CD4-positive, CD25-positive, alpha-beta regulatory T cell (primary cell): ENCODE data around the gene RHBG. TPM values are rescaled to one million over a fixed set of nuclear protein-coding genes. Genes with fewer than 3 reads are reported as not detected.
"Not testable (repeated sequence)": the region's sequence is repeated elsewhere in the genome, so short reads cannot be mapped to it uniquely, and the experiment has no call there.

Experiments used
- ATAC-seq, 2 donors: fragments of 150-1000 bp; cut with Tn5 transposase; one replicate each; pipeline ENCODE4 v1.10.0; 2021; ENCODE audit warnings: low read depth in 2 of 2, moderate number of reproducible peaks in 2 of 2, moderate library complexity in 1 of 2
- DNase-seq, 3 donors: peaks; one replicate each; pipeline versions ENCODE4 v3.0.0 to v3.0.0-alpha.2; 2012 to 2022; ENCODE audit warnings: mixed read lengths in 1 of 3
- H3K27ac ChIP-seq: one replicate; pipeline ENCODE4 v1.7.0; 2013; ENCODE audit warnings: mild to moderate bottlenecking, low read length; ENCODE audit not compliant: insufficient read depth, poor library complexity, severe bottlenecking
- H3K27me3 ChIP-seq: one replicate; pipeline ENCODE4 v1.7.0; 2013; ENCODE audit warnings: low read length; ENCODE audit not compliant: control insufficient read depth, insufficient read depth
- H3K36me3 ChIP-seq: one replicate; pipeline ENCODE4 v1.7.0; 2013; ENCODE audit warnings: mild to moderate bottlenecking, low read length, moderate library complexity; ENCODE audit not compliant: control insufficient read depth, insufficient read depth
- H3K4me1 ChIP-seq: 2 replicates; pipeline ENCODE4 v1.7.0; 2013; ENCODE audit warnings: mild to moderate bottlenecking, low read length; ENCODE audit not compliant: insufficient read depth, control insufficient read depth, poor library complexity, severe bottlenecking
- H3K4me3 ChIP-seq: one replicate; pipeline ENCODE4 v1.7.0; 2013; ENCODE audit warnings: low read depth, mild to moderate bottlenecking, low read length, moderate library complexity
- H3K9me3 ChIP-seq, 2 experiments: 1 replicate in 1 of 2; 2 replicates in 1 of 2; pipeline ENCODE4 v1.7.0; 2013; ENCODE audit warnings: low read length in 2 of 2, mild to moderate bottlenecking in 1 of 2, moderate library complexity in 1 of 2; ENCODE audit not compliant: control insufficient read depth in 2 of 2
- H3K27ac Mint-ChIP-seq, 3 donors: one replicate each; pipeline ENCODE4 v1.8.0; 2020 to 2022; ENCODE audit warnings: mild to moderate bottlenecking in 3 of 3, mixed read lengths in 3 of 3, moderate library complexity in 2 of 3
- H3K27me3 Mint-ChIP-seq: one replicate; pipeline ENCODE4 v1.8.0; 2022; ENCODE audit warnings: mild to moderate bottlenecking, mixed read lengths
- H3K36me3 Mint-ChIP-seq: one replicate; pipeline ENCODE4 v1.8.0; 2020; ENCODE audit warnings: mixed read lengths
- H3K4me1 Mint-ChIP-seq, 4 donors: one replicate each; pipeline ENCODE4 v1.8.0; 2020 to 2022; ENCODE audit warnings: mixed read lengths in 4 of 4, mild to moderate bottlenecking in 1 of 4
- H3K4me3 Mint-ChIP-seq, 4 donors: one replicate each; pipeline ENCODE4 v1.8.0; 2020 to 2022; ENCODE audit warnings: mild to moderate bottlenecking in 4 of 4, mixed read lengths in 4 of 4, moderate library complexity in 3 of 4
- H3K9me3 Mint-ChIP-seq, 7 donors: one replicate each; pipeline ENCODE4 v1.8.0; 2020 to 2022; ENCODE audit warnings: mixed read lengths in 7 of 7, mild to moderate bottlenecking in 3 of 7, moderate library complexity in 2 of 7
- polyA plus RNA-seq, 4 donors: library from polyadenylated mRNA; unstranded; fragments of 300-500 nt; fragmentation: Illumina TruSeq; gene quantifications; one replicate each; pipeline ENCODE4 v1.2.3, GENCODE V29; 2021
- total RNA-seq: library from RNA; stranded (reverse); gene quantifications from one replicate; pipeline ENCODE4 v1.2.3, GENCODE V29; 2022

RHBG gene
- total and polyA plus RNA-seq, 5 donors from 2014 or later = not detected

DNA sequence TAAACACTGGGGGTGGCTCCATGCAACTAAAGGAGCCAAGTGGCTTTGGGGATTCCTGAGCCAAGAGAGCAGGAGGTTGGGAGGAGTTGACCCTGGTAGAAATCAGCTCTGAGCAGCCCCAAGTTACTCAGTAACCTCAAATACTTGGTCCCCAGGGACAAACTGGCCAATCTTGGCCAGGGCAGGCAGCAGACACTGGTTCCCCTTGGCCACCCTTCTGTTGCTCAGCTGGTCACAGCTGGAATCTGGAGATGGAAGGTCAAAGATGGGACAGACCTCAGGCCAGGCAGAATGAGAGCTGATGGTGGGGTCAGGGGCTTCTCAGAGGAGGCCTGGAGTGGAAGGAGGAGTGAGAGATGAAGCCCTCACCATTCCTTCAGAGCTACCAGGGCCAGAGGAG, 3.3 kb upstream of the RHBG start:
- peaks cover 6% of the 10 kb centered on the region for H3K27me3 ChIP-seq
- no peak overlapping the region for H3K4me3 ChIP-seq
- H3K9me3 Mint-ChIP-seq = peaks cover 0 to 4% (median 0%) of the 10 kb centered on the region in 7 donors
- DNase-seq (no peak), ATAC-seq (no peak)
- H3K9me3 ChIP-seq = no peaks in the 10 kb centered on the region
- H3K27me3 Mint-ChIP-seq = peaks cover 57% of the 10 kb centered on the region
- H3K36me3 ChIP-seq = no peaks in the 10 kb centered on the region
- peaks cover under 1% of the 10 kb centered on the region for H3K36me3 Mint-ChIP-seq
- no peak overlapping the region for H3K27ac Mint-ChIP-seq
- H3K4me1 ChIP-seq = peaks cover 5% of the 10 kb centered on the region
- H3K27ac ChIP-seq = no peak overlapping the region
- H3K4me1 Mint-ChIP-seq = peaks cover 0 to 7% (median 2%) of the 10 kb centered on the region in 4 donors
- H3K4me3 Mint-ChIP-seq = no peak overlapping the region

DNA sequence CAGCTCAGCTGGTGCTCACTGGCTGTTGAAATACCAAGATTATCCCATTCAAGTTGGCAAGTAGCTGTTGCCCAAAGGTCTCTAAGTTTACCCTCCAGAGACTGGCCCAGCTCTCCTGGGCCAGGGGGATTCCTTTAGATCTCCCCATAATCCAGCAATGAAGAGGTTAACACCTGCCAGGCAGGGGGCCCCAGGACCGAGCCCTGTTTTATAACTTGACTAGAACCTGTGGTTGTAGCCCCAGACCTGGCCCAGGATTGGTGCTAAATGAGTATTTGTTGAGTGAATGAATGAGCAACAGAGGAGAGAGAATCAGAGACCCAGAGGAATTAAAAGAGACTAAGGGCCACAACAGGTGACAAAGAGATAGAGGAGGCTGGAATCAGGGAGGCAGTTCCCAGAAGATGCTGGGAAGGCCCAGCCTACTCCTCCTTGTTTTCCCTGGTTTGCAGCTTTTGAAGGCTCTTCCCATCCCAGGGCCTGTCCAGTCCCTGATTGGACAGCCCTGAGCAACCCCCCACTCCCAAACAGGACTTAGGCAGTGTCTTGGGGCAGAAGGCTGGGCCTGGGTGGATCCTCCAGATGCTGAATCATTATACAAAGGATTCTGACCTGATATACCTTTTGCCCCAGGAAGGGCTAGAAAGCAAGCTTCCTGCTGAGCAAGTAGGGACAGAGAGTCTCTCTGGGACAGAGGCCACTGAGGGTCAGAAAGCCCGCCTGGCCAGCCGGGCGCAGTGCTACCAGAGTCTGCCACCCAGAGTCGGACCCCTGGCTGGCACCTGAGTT, 2.4 kb upstream of the RHBG start:
- peaks cover 0 to 4% (median 0%) of the 10 kb centered on the region in 7 donors for H3K9me3 Mint-ChIP-seq
- no peaks in the 10 kb centered on the region for H3K36me3 Mint-ChIP-seq
- peaks cover 0 to 7% (median 2%) of the 10 kb centered on the region in 4 donors for H3K4me1 Mint-ChIP-seq
- H3K36me3 ChIP-seq = no peaks in the 10 kb centered on the region
- H3K27me3 Mint-ChIP-seq = peaks cover 65% of the 10 kb centered on the region
- peaks cover 5% of the 10 kb centered on the region for H3K4me1 ChIP-seq
- no peaks in the 10 kb centered on the region for H3K9me3 ChIP-seq
- DNase-seq = no peak
- H3K27ac Mint-ChIP-seq = no peak overlapping the region
- H3K27me3 ChIP-seq = peaks cover 10% of the 10 kb centered on the region
- no peak for ATAC-seq
- no peak overlapping the region for H3K4me3 ChIP-seq
- no peak overlapping the region for H3K27ac ChIP-seq
- H3K4me3 Mint-ChIP-seq = no peak overlapping the region

DNA sequence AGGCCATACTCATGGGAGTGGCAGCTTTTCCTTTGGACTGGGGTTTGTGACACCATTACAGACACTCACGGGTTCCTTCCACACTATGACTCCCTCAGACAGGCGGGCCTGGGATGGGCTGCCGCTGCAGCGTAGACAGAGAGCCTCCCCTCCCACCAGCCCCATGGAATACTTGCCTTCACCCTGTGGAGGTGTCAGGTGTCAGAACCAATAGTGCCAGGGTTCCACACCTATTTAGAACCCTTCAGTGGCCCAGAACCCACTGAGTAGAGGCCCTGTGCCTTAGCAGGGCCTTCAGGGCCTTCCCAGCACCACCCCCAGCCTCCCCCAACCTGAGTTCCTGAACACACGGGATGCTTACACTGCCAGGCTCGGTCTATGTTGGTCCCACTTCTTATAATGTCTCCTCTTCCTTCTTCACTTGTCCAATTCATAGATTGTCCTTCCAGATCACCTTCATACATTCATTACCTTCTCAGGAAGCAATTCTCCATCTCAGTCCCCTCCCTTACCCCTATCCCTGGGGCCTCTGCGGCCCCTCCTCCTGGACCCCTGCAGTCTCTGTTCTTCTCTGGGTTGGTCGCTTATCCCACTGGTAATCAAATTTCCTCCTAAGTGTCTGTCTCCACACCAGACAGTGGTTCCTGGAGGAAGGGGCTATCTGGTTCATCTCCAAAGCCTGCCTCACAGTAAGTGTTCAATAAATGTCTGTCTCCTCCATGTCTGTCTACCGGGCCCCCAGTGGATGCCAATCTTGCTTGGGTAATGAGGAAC, 1.4 kb upstream of the RHBG start:
- H3K27me3 Mint-ChIP-seq = peaks cover 75% of the 10 kb centered on the region
- Histone ChIP-seq H3K9me3 (no peaks in the 10 kb centered on the region), H3K27ac (no peak overlapping the region), H3K27me3 (peaks cover 12% of the 10 kb centered on the region), H3K4me1 (peaks cover 5% of the 10 kb centered on the region), H3K4me3 (no peak overlapping the region), H3K36me3 (no peaks in the 10 kb centered on the region)
- H3K9me3 Mint-ChIP-seq = peaks cover 0 to 4% (median 0%) of the 10 kb centered on the region in 7 donors
- no peak for DNase-seq
- no peak for ATAC-seq
- peaks cover 0 to 7% (median 2%) of the 10 kb centered on the region in 4 donors for H3K4me1 Mint-ChIP-seq
- H3K4me3 Mint-ChIP-seq = no peak overlapping the region
- no peaks in the 10 kb centered on the region for H3K36me3 Mint-ChIP-seq
- no peak overlapping the region for H3K27ac Mint-ChIP-seq

DNA sequence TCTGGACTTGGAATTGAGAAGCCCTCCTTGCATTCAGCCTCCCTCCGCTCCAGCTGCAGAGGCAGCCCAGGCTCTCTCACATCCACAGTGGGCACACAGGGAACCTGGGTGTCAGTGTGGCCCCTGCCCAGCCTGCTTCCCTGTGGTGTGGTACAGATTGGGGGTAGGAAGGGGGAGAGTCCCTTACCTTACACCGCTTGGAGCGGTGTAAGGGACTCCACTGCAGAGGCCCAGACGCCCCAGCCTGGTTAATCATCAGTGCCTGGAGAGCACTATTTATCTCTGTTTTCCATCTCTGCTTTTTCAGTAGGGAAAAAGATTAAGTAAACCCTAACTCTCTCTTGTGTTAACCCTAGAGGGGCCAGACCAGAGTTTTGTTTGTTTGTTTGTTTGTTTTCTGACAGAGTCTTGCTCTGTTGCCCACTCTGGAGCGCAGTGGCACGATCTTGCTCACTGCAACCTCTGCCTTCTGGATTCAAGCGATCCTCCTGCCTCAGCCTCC, 803 bp upstream of the RHBG start:
- no peaks in the 10 kb centered on the region for H3K9me3 ChIP-seq
- Mint-ChIP-seq H3K27me3 (peaks cover 81% of the 10 kb centered on the region), H3K27ac (no peak overlapping the region), H3K4me3 (no peak overlapping the region), H3K9me3 (peaks cover 0 to 4% (median 0%) of the 10 kb centered on the region in 7 donors), H3K36me3 (no peaks in the 10 kb centered on the region), H3K4me1 (peaks cover 0 to 7% (median 2%) of the 10 kb centered on the region in 4 donors)
- peaks cover 5% of the 10 kb centered on the region for H3K4me1 ChIP-seq
- no peak for ATAC-seq
- no peak overlapping the region for H3K4me3 ChIP-seq
- DNase-seq = no peak
- H3K27me3 ChIP-seq = peaks cover 12% of the 10 kb centered on the region
- H3K36me3 ChIP-seq = no peaks in the 10 kb centered on the region
- H3K27ac ChIP-seq = no peak overlapping the region

DNA sequence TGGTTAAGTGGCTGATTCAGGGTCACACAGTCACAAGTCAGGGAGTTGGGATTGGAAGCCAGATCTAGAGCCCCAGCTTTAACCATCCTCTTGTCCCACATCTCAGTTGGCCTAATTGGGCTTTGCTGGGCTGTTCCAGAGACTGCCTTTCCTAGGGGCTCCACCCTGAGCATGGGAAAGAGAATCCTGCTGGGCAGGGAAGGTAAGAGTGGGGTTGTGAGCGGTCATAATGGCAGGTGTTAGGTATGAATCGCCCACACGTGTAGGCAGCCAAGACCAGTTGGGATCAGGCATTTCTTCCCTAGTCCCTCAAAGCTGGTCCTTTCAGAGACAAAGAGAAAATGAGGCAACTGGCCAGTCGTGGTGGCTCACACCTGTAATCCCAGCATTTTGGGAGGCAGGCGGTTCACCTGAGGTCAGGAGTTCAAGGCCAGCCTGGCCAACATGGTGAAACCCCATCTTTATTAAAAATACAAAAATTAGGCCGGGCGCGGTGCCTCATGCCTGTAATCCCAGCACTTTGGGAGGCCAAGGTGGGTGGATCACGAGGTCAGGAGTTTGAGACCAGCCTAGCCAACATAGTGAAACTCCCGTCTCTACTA, 775 bp downstream of the RHBG start:
- H3K27me3 ChIP-seq = peaks cover 15% of the 10 kb centered on the region
- Mint-ChIP-seq H3K27me3 (peaks cover 81% of the 10 kb centered on the region), H3K4me3 (peak overlapping the region in 1 of 4 donors; percentile 73)
- ATAC-seq, H3K27ac ChIP-seq, H3K9me3 ChIP-seq, H3K4me1 Mint-ChIP-seq, H3K36me3 Mint-ChIP-seq, DNase-seq, H3K36me3 ChIP-seq, H3K4me1 ChIP-seq, H3K9me3 Mint-ChIP-seq, H3K4me3 ChIP-seq, H3K27ac Mint-ChIP-seq: not testable (repeated sequence)

DNA sequence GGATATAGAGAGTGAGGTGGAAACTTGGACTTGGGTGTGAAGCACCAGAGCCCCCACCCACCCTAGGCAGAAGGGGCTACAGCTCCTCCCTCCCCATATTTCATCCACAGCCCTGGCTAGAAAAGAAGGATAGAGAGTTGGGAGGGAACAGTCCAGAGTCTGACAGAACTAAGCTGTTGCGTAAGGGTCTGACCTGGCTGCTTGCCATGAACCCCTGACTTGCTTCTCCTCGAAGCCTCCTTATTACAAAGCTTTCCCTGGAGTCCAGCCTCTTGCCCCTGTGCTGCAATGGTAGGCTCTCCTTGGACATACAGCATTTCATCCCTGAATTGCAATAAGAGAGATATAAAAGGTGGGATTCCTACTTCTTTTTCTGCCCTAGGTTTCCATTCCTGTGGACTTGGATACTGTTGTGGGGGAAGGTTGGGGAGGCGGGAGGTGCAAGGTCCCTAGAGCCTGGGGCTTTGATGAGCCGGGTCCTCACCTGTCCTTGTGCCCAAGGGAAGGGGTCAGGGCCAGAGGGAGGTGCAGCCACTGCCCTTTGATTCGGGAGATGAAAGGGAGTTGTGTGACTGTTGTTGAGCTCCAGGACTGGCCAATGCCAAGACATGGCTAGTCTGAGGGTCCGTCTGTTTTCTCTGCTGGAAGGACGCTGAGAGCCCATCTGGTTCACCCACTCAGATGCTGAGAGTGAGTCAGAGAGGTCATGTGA, 2.7 kb downstream of the RHBG start:
- ATAC-seq (no peak), DNase-seq (no peak)
- H3K27ac Mint-ChIP-seq = no peak overlapping the region
- Histone ChIP-seq H3K36me3 (no peaks in the 10 kb centered on the region), H3K27me3 (peaks cover 15% of the 10 kb centered on the region), H3K4me1 (peaks cover 5% of the 10 kb centered on the region), H3K9me3 (no peaks in the 10 kb centered on the region), H3K27ac (no peak overlapping the region), H3K4me3 (no peak overlapping the region)
- peaks cover 0 to 4% (median 0%) of the 10 kb centered on the region in 7 donors for H3K9me3 Mint-ChIP-seq
- H3K36me3 Mint-ChIP-seq = no peaks in the 10 kb centered on the region
- peaks cover 70% of the 10 kb centered on the region for H3K27me3 Mint-ChIP-seq
- peaks cover 0 to 7% (median 2%) of the 10 kb centered on the region in 4 donors for H3K4me1 Mint-ChIP-seq
- peak overlapping the region in 1 of 4 donors; percentile 38 for H3K4me3 Mint-ChIP-seq

DNA sequence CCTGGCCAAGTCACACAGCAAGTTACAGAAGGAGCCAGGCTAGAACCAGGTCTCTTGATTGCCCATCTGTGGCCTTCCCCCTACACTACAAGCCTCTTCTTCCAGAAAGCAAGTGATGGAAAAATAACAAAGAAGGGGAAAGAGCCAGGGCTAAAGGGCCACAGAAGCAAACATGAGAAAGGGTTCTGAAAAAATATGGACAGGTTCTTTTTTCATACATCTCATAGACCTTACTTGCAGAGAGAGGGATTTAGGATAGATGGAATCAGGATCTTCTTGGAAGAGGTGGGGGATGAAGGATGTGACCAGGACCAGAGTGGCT, 3.2 kb downstream of the RHBG start:
- DNase-seq (no peak), ATAC-seq (no peak)
- Mint-ChIP-seq H3K4me3 (no peak overlapping the region), H3K36me3 (no peaks in the 10 kb centered on the region), H3K4me1 (peaks cover 0 to 7% (median 2%) of the 10 kb centered on the region in 4 donors), H3K27me3 (peaks cover 67% of the 10 kb centered on the region), H3K27ac (no peak overlapping the region), H3K9me3 (peaks cover 0 to 4% (median 0%) of the 10 kb centered on the region in 7 donors)
- Histone ChIP-seq H3K9me3 (no peaks in the 10 kb centered on the region), H3K4me3 (no peak overlapping the region), H3K4me1 (peaks cover 5% of the 10 kb centered on the region), H3K27ac (no peak overlapping the region), H3K27me3 (peaks cover 15% of the 10 kb centered on the region), H3K36me3 (no peaks in the 10 kb centered on the region)
